Activated T-helper 2 cell treated with anti-CD3 and anti-CD28 coated beads, Interferon-gamma antibody, Interleukin-2, Interleukin-4, amounts not matched to agents 10 μg/mL and 5 μg/mL and 100 μg/mL, durations not matched to agents 14 hours and 24 hours and 36 hours (primary cell): ENCODE measurements around the gene HMGXB4. TPM values are rescaled to one million over a fixed set of nuclear protein-coding genes. Genes with fewer than 3 reads are reported as not detected.

Experiments used
- DNase-seq: peaks from one replicate; pipeline ENCODE4 v3.0.0; 2021; ENCODE audit warnings: low spot score
- H3K27ac Mint-ChIP-seq: one replicate; pipeline ENCODE4 v1.8.0; 2021; ENCODE audit warnings: mixed read lengths
- H3K27me3 Mint-ChIP-seq: one replicate; pipeline ENCODE4 v1.8.0; 2021; ENCODE audit warnings: low read depth, mixed read lengths
- H3K36me3 Mint-ChIP-seq: one replicate; pipeline ENCODE4 v1.8.0; 2021; ENCODE audit warnings: low read depth, mixed read lengths
- H3K4me1 Mint-ChIP-seq: one replicate; pipeline ENCODE4 v1.8.0; 2021; ENCODE audit warnings: low read depth, mixed read lengths
- H3K4me3 Mint-ChIP-seq: one replicate; pipeline ENCODE4 v1.8.0; 2021; ENCODE audit warnings: low read depth, mild to moderate bottlenecking, moderate library complexity, mixed read lengths
- H3K9me3 Mint-ChIP-seq: one replicate; pipeline ENCODE4 v1.8.0; 2021; ENCODE audit warnings: mixed read lengths
- intact Hi-C: fragments of 100-400 bp; cut with micrococcal nuclease; formaldehyde crosslinking; loops from one replicate; pipeline ENCODE4 v1.15.1; 2023
- total RNA-seq: library from RNA; stranded (reverse); gene quantifications from 2 replicates; pipeline ENCODE4 v1.2.3, GENCODE V29; 2022

Gene HMGXB4
- total RNA-seq, 1 donor from 2014 or later, result 42.3 TPM

DNA sequence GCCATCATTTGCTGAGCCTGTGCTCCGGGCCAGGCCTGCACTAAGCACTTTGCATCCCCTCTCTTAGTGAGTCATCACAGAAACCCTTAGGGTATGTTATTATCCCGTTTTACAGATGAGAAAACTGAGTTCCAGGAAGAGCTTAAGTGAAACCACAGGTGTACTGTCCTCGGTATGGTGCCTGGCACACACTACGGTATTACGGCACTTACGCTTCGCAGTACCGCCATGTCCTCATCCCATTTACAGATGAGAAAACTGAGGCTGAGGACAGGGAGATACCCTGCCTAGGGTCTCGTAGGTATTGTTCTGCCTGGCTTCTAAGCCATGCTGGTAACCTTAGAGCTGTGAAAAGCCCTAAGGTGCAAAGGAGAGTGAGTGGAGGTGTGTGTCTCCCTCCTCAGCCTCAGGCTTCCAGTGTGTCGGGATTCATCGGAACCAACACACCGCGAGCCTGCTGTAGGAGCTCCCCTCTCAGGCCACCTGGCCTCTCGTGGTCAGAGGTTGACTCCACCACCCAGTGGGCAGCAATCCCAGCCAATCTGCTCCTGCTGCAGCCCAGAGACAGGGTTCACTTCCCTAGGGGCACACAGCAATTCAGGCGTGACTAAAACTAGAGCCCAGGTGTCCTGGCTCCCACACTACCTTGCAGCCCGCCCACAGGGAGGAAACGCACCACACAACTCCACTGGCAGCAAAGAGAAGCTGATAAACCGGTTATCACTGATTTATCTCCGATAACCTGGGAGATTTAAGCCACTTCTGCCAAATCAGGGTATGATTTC lies 84.0 kb downstream of the HMGXB4 start:
- H3K27me3 Mint-ChIP-seq, result no peaks in the 10 kb centered on the region
- no peaks in the 10 kb centered on the region for H3K9me3 Mint-ChIP-seq
- intact Hi-C loops, result no loop called here
- no peak for DNase-seq
- peaks cover 15% of the 10 kb centered on the region for H3K36me3 Mint-ChIP-seq
- H3K4me1 Mint-ChIP-seq, result peaks cover 5% of the 10 kb centered on the region
- no peak overlapping the region for H3K4me3 Mint-ChIP-seq
- no peak overlapping the region for H3K27ac Mint-ChIP-seq

- Mint-ChIP-seq H3K27me3 (no peaks in the 10 kb centered on the region), H3K4me1 (peaks cover 3% of the 10 kb centered on the region), H3K36me3 (peaks cover 14% of the 10 kb centered on the region), H3K9me3 (no peaks in the 10 kb centered on the region), H3K27ac (no peak overlapping the region), H3K4me3 (no peak overlapping the region)
- DNase-seq, result no peak
- intact Hi-C loops, result no loop called here
Measured at GRCh38 chr22:35342390-35342789, 85.1 kb downstream of the HMGXB4 start.

DNA sequence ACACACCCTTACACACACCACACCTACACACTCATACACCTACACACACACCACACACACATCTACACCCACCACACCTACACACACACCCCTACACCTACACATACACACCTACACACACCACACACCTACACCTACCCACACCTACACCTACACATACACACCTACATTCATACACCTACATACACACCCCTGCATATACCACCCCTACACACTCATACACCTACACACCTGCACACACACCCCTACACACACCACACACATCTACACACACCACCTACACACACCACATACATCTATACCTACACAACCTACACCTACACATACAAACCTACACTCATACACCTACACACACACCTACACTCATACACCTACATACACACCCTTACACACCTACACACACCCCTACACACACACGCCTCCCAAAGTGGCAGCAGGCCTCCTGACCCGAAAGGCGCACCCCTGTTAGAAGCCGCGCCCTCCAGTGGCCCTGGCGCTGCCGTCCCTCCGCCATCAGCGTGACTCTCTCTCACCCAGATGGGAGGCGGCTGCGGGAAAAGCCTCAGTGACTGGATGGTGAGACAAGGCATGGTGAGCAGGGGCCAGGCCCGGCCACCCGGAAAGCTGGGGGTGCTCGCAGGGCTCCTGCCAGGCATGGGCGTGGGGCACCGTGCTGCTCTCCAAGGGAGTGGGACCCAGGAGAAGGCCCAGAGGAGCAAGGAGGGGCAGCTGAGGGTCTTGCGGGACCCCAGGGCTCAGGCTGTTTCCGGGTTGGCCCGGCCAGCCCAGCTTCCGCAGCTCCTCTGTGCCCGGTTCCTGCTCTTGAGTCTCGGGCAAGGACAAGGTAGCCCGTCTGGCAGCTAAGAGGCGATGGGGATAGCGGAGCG lies 86.6 kb downstream of the HMGXB4 start:
- intact Hi-C loops, result no loop called here
- Mint-ChIP-seq H3K36me3 (peaks cover 14% of the 10 kb centered on the region), H3K27ac (no peak overlapping the region), H3K4me3 (no peak overlapping the region), H3K4me1 (peaks cover 3% of the 10 kb centered on the region), H3K27me3 (no peaks in the 10 kb centered on the region), H3K9me3 (no peaks in the 10 kb centered on the region)
- DNase-seq, result no peak

- Mint-ChIP-seq H3K4me3 (no peak overlapping the region), H3K27me3 (no peaks in the 10 kb centered on the region), H3K27ac (peak overlapping the region; percentile 49), H3K9me3 (no peaks in the 10 kb centered on the region), H3K4me1 (peaks cover 3% of the 10 kb centered on the region), H3K36me3 (peaks cover 10% of the 10 kb centered on the region)
- intact Hi-C loops, result no loop called here
- no peak for DNase-seq
Measured at GRCh38 chr22:35344956-35345690, 87.8 kb downstream of the HMGXB4 start.

Other genes starting within 250 kb of the HMGXB4 start
- gene ISX, start 191.3 kb upstream of the HMGXB4 start, total RNA-seq, result not detected in 2 replicates
- gene TOM1, start 42.4 kb downstream of the HMGXB4 start, total RNA-seq, result 21.2 and 23.6 TPM in 2 replicates
- gene HMOX1, start 123.6 kb downstream of the HMGXB4 start, total RNA-seq, result 1.0 and 1.3 TPM in 2 replicates
- gene MCM5, start 142.6 kb downstream of the HMGXB4 start, total RNA-seq, result 270 and 286 TPM in 2 replicates